ENCODE results near the gene SLC35E3.

GRCh38 chr12:68807576-68808387 lies 61.8 kb downstream of the SLC35E3 start, which contains the start of gene MDM2:
- TF ChIP-seq FOXO4 (CRISPR knock-in tag; conservative IDR thresholded peaks at IDR 0.05): no peak
- peak; percentile 22; the same call in 1 of the 2 replicates for TF ChIP-seq KAT7 (CRISPR knock-in tag; IDR thresholded peaks at IDR 0.05; ENCODE audit: borderline replicate concordance)
- TF ChIP-seq, protein P1, sequence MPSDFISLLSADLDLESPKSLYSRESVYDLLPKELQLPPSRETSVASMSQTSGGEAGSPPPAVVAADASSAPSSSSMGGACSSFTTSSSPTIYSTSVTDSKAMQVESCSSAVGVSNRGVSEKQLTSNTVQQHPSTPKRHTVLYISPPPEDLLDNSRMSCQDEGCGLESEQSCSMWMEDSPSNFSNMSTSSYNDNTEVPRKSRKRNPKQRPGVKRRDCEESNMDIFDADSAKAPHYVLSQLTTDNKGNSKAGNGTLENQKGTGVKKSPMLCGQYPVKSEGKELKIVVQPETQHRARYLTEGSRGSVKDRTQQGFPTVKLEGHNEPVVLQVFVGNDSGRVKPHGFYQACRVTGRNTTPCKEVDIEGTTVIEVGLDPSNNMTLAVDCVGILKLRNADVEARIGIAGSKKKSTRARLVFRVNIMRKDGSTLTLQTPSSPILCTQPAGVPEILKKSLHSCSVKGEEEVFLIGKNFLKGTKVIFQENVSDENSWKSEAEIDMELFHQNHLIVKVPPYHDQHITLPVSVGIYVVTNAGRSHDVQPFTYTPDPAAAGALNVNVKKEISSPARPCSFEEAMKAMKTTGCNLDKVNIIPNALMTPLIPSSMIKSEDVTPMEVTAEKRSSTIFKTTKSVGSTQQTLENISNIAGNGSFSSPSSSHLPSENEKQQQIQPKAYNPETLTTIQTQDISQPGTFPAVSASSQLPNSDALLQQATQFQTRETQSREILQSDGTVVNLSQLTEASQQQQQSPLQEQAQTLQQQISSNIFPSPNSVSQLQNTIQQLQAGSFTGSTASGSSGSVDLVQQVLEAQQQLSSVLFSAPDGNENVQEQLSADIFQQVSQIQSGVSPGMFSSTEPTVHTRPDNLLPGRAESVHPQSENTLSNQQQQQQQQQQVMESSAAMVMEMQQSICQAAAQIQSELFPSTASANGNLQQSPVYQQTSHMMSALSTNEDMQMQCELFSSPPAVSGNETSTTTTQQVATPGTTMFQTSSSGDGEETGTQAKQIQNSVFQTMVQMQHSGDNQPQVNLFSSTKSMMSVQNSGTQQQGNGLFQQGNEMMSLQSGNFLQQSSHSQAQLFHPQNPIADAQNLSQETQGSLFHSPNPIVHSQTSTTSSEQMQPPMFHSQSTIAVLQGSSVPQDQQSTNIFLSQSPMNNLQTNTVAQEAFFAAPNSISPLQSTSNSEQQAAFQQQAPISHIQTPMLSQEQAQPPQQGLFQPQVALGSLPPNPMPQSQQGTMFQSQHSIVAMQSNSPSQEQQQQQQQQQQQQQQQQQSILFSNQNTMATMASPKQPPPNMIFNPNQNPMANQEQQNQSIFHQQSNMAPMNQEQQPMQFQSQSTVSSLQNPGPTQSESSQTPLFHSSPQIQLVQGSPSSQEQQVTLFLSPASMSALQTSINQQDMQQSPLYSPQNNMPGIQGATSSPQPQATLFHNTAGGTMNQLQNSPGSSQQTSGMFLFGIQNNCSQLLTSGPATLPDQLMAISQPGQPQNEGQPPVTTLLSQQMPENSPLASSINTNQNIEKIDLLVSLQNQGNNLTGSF (CRISPR knock-in tag; IDR thresholded peaks at IDR 0.05): peak; percentile 25; the same call in 1 of the 2 replicates
- TF ChIP-seq TCF12 (IDR thresholded peaks at IDR 0.05): no peak
- TF ChIP-seq TCF12 (CRISPR knock-in tag; IDR thresholded peaks at IDR 0.05): peak; percentile 17; the same call in 1 of the 2 replicates
- TF ChIP-seq ZNF253 (CRISPR knock-in tag; IDR thresholded peaks at IDR 0.05; ENCODE audit: borderline replicate concordance): no peak
- TF ChIP-seq FOXM1 (CRISPR knock-in tag; IDR thresholded peaks at IDR 0.05): no peak
- TF ChIP-seq ZNF512 (CRISPR knock-in tag; IDR thresholded peaks at IDR 0.05): no peak; the same call in 1 of the 2 replicates
- no peak for TF ChIP-seq ZNF24 (IDR thresholded peaks at IDR 0.05)
- no peak for TF ChIP-seq GTF2F1 (IDR thresholded peaks at IDR 0.05; ENCODE audit: low read length)
- TF ChIP-seq PLRG1 (conservative IDR thresholded peaks at IDR 0.05): no peak
- TF ChIP-seq NFE2L1 (CRISPR knock-in tag; IDR thresholded peaks at IDR 0.05; ENCODE audit: borderline replicate concordance): no peak; the same call in 1 of the 2 replicates
- TF ChIP-seq ZBTB38 (CRISPR knock-in tag; IDR thresholded peaks at IDR 0.05): peak; percentile 62
- TF ChIP-seq NFIC (IDR thresholded peaks at IDR 0.05; ENCODE audit: low read length): peak; percentile 80
- peak; percentile 89; the same call in 1 of the 2 replicates for TF ChIP-seq ZNF337 (CRISPR knock-in tag; IDR thresholded peaks at IDR 0.05; ENCODE audit: borderline replicate concordance, low read depth)

All from HepG2 (cell line).